Motor neuron (in vitro differentiated cells): Measurements from ENCODE around the gene HEXD. TPM values are rescaled to one million over a fixed set of nuclear protein-coding genes. Genes with fewer than 3 reads are reported as not detected.

Experiments
- ATAC-seq, 8 experiments: fragments of 200-7000 bp; cut with Tn5 transposase; replicated peaks in 6 of 8; 2 replicates each; pipeline ENCODE4 v1.8.0; 2021; ENCODE audit warnings: mild to moderate bottlenecking in 8 of 8, moderate library complexity in 8 of 8
- H3K27ac ChIP-seq, 2 donors: fragments of 250-450 bp; sonication (Bioruptor Pico); 2 replicates each; pipeline ENCODE4 v1.9.0; 2021; ENCODE audit warnings: antibody characterized with exemption in 2 of 2, mild to moderate bottlenecking in 2 of 2, moderate library complexity in 1 of 2
- H3K4me1 ChIP-seq, 2 donors: fragments of 250-450 bp; sonication (Bioruptor Pico); replicated peaks in 1 of 2; 2 replicates each; pipeline ENCODE4 v1.6.1; 2021; ENCODE audit warnings: antibody characterized with exemption in 2 of 2, mild to moderate bottlenecking in 2 of 2, moderate library complexity in 1 of 2
- H3K4me3 ChIP-seq, 5 donors: fragments of 250-450 bp; sonication (Bioruptor Pico); 2 replicates each; pipeline ENCODE4 v1.9.0; 2021; ENCODE audit warnings: antibody characterized with exemption in 5 of 5, mild to moderate bottlenecking in 5 of 5, moderate library complexity in 4 of 5
- WGBS, 10 experiments: fragments of 450-650 bp; shearing (Covaris generic); methylation state at CpG; one replicate each; pipeline ENCODE4 v1.0.0; 2022; 5-methylcytosine and 5-hydroxymethylcytosine counted together
- in situ Hi-C, 9 experiments: fragments of 400-800 bp; cut with MboI; loops; one replicate each; pipeline ENCODE4 v1.15.0; 2021; ENCODE audit warnings: low sequenced_read_pairs in 9 of 9, low pct_unique_long_range_greater_than_20kb in 2 of 9; ENCODE audit not compliant: unreplicated experiment in 9 of 9
- total RNA-seq, 8 experiments: library from RNA; unstranded; fragments of 300-600 nt; gene quantifications; 2 replicates each; pipeline versions ENCODE4 v1.2.3 to v1.2.4, GENCODE V29; 2022

The HEXD gene
- total RNA-seq, 8 experiments from 2014 or later = 10.3 to 33.4 (median 15.3) TPM

DNA sequence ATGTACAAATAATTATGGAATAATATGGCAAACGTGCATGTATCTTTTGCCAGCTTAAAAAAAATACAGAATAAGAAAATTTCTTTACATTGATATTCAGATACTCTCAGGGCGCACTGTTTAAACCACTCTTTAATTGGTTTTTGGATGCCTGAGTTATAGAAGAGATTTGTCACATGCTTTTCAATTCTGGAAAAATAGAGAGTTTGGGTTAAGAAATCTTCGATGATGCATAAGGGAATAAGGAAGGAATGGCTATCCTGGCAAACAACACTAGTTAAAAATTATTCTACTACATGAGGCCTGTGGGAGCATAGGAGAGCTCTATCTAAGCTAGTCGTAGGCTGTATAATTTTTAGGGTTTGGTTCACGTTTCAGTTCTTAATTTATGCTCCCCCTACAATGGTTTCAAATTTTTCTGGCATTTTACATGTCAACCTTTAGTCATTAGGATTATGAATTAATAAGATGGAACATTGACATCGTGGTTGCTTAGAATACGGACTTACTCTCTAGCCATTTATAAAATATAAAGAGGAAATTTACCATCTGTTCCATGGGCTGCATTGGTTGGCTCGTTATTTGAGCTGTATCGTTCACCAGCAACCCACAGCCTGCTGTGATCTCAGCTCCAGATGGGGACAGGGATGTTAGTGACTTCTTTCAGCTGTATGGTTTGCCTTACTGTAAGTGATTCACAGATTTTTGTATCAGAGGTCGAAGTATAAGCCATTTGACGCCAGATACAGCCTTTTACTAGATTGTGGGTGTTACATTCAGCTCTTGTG lies 56.3 kb downstream of the HEXD start:
- in situ Hi-C loops = no loop called here
- no peaks in the 10 kb centered on the region for H3K4me1 ChIP-seq
- no peak overlapping the region for H3K4me3 ChIP-seq
- no peak overlapping the region for H3K27ac ChIP-seq
- 31 to 92% (median 86%) methylated on average over 4 to 11 of the region's 11 CpGs for WGBS, 10 experiments
- ATAC-seq = no peak

- Histone ChIP-seq H3K4me1 (no peaks in the 10 kb centered on the region), H3K27ac (no peak overlapping the region), H3K4me3 (no peak overlapping the region)
- in situ Hi-C loops = no loop called here
- no peak for ATAC-seq
- 79 to 100% (median 98%) methylated on average over 1 to 5 of the region's 8 CpGs; no CpG with 5 or more reads in 2 of the 10 experiments for WGBS, 10 experiments
Measured at GRCh38 chr17:82475458-82475857, 57.3 kb downstream of the HEXD start.

DNA sequence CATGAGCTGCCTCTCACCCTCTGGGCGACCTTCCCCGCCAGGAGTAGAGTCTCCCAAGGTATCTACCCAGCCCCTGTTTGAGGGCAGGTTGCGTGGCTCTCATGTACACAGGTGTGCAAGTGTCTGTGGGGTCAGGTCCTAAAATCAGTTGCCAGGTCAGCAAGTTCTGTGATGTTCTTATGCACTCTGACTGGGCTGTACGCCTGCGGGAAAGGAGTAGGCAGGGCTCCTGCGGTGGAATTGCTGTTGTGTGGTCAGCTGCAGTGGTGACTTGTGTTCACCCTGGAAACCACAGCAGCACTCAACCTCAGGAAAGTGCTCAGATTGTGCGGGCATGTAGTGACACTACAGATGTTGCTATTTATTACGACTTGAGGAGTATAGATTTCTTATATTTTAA lies 59.8 kb downstream of the HEXD start:
- no peak overlapping the region for H3K27ac ChIP-seq
- ATAC-seq = no peak
- WGBS, 10 experiments = 60 to 100% (median 92%) methylated on average over 1 to 7 of the region's 8 CpGs; no CpG with 5 or more reads in 2 of the 10 experiments
- no peaks in the 10 kb centered on the region for H3K4me1 ChIP-seq
- in situ Hi-C loops = no loop called here
- H3K4me3 ChIP-seq = no peak overlapping the region

DNA sequence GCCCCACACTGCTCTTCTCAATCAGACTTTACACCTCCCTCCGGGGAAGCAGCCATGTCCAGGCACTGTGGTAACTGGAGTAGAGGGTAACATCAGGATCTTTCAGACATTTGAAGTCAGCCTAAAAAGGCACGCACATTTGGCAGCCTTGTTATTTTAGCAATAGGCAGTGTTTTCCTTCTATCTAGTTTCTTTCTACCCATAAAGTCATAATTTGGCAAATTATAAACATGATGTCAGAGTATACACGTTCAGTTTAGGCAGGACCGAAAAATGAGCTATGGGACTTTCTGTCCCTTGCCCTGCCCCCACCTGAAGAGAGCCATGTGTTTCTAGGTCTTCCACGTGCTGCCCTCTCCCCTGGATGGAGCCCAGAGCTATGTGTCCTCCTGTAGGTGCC lies 61.5 kb downstream of the HEXD start:
- H3K4me3 ChIP-seq = no peak overlapping the region
- ATAC-seq = no peak
- in situ Hi-C loops = no loop called here
- no peak overlapping the region for H3K27ac ChIP-seq
- H3K4me1 ChIP-seq = no peaks in the 10 kb centered on the region
- WGBS, 10 experiments = 25 to 100% (median 87%) methylated on average over 1 to 5 of the region's 5 CpGs; no CpG with 5 or more reads in 2 of the 10 experiments

DNA sequence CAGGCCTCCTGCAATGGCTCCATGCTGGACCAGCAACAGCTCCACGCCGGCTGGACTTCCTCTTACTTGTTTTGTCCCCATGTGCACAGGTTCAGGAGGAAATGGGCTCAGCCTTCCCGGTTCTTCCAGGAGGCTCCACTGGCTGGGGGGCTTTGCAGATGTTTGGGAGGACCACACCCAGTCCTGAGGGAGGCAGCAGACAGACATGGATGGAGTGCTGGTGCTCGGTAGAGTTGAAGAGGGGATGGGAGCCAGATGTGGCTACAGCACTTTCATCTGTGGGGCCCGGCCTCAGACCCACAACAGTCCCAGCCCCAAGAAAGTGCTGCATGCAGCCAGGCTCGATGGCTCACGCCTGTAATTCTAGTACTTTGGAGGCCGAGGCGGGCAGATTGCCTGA lies 62.2 kb downstream of the HEXD start:
- ATAC-seq = peak in 3 of 8 experiments; percentile 11 to 70 (median 46)
- in situ Hi-C loops = no loop called here
- H3K27ac ChIP-seq = no peak overlapping the region
- WGBS, 10 experiments = 80 to 96% methylated on average over 1 to 5 of the region's 9 CpGs; no CpG with 5 or more reads in 8 of the 10 experiments
- H3K4me1 ChIP-seq = no peaks in the 10 kb centered on the region
- H3K4me3 ChIP-seq = no peak overlapping the region

DNA sequence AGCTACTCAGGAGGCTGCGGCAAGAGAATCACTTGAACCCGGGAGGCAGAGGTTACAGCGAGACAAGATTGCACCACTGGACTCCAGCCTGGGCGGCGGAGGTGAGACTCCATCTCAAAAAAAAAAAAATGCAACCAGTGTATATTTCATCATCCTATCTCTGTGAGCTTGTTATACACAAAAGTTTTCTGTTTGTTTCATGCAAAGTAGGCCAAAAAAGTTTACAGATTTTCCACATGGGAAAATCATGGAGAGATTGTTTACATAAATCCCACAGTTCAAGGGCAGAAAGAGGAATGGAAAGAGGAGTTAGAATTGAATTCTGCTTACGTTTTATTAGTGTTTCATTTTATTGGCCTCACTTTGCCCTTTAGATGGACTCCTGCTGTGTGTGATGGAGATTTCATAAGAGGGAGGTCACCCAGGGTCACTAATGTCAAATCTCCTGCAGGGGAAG lies 65.1 kb downstream of the HEXD start:
- ATAC-seq = no peak

GRCh38 chr17:82483836-82484235 lies 65.7 kb downstream of the HEXD start:
- no peak for ATAC-seq

More for the DNA sequence above, 65.1 kb downstream of the HEXD start:
- 50 to 100% (median 89%) methylated on average over 1 to 5 of the region's 6 CpGs; no CpG with 5 or more reads in 3 of the 10 experiments for WGBS, 10 experiments
- Histone ChIP-seq H3K4me1 (peaks cover 0 to 9% of the 10 kb centered on the region in 2 donors), H3K27ac (no peak overlapping the region), H3K4me3 (no peak overlapping the region)
- in situ Hi-C loops = no loop called here

GRCh38 chr17:82486231-82487094 lies 68.3 kb downstream of the HEXD start:
- no peak overlapping the region for H3K4me3 ChIP-seq
- peaks cover 0 to 11% of the 10 kb centered on the region in 2 donors for H3K4me1 ChIP-seq
- in situ Hi-C loops = no loop called here
- peak overlapping the region in 1 of 2 donors; percentile 61 for H3K27ac ChIP-seq
- WGBS, 10 experiments = 0 to 100% (median 61%) methylated on average over 1 to 6 of the region's 13 CpGs; no CpG with 5 or more reads in 3 of the 10 experiments
- ATAC-seq = peak in 7 of 8 experiments; percentile 9 to 69 (median 32)

More at GRCh38 chr17:82483836-82484235, 65.7 kb downstream of the HEXD start:
- 94 to 100% (median 100%) methylated on average over 2 to 5 of the region's 9 CpGs; no CpG with 5 or more reads in 5 of the 10 experiments for WGBS, 10 experiments
- in situ Hi-C loops = no loop called here
- Histone ChIP-seq H3K4me1 (peaks cover 0 to 9% of the 10 kb centered on the region in 2 donors), H3K4me3 (no peak overlapping the region), H3K27ac (no peak overlapping the region)

GRCh38 chr17:82487910-82488309 lies 69.8 kb downstream of the HEXD start:
- Histone ChIP-seq H3K27ac (no peak overlapping the region), H3K4me1 (peaks cover 0 to 11% of the 10 kb centered on the region in 2 donors), H3K4me3 (no peak overlapping the region)
- WGBS, 10 experiments = 0 to 100% (median 87%) methylated on average over 1 to 3 of the region's 14 CpGs; no CpG with 5 or more reads in 4 of the 10 experiments
- in situ Hi-C loops = no loop called here
- no peak for ATAC-seq

DNA sequence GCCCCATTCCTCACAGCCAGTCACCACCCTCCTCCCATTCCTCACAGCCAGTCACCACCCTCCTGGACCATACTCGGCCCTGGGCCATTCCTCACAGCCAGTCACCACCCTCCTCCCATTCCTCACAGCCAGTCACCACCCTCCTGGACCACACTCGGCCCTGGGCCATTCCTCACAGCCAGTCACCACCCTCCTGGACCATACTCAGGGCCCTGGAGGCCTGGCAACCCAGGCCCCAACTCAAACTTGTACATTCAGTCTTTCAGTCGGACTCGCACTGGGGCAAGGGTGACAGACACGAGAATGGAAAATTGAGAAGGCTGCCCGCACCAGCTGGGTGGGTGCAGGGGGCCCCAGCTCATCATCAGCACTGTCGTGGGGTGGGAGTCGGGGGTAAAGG lies 71.0 kb downstream of the HEXD start:
- no peak overlapping the region for H3K27ac ChIP-seq
- in situ Hi-C loops = no loop called here
- H3K4me1 ChIP-seq = peaks cover 0 to 11% of the 10 kb centered on the region in 2 donors
- peak; percentile 34 to 78 (median 69) for ATAC-seq
- H3K4me3 ChIP-seq = no peak overlapping the region
- 0 to 78% (median 20%) methylated on average over 1 to 7 of the region's 8 CpGs; no CpG with 5 or more reads in 3 of the 10 experiments for WGBS, 10 experiments

GRCh38 chr17:82489851-82490511 lies 71.8 kb downstream of the HEXD start:
- no peak overlapping the region for H3K4me3 ChIP-seq
- H3K27ac ChIP-seq = no peak overlapping the region
- peaks cover 0 to 14% of the 10 kb centered on the region in 2 donors for H3K4me1 ChIP-seq
- 80 to 100% (median 92%) methylated on average over 3 to 8 of the region's 21 CpGs; no CpG with 5 or more reads in 4 of the 10 experiments for whole genome bisulfite sequencing, 10 experiments
- ATAC-seq = no peak
- in situ Hi-C loops = no loop called here

DNA sequence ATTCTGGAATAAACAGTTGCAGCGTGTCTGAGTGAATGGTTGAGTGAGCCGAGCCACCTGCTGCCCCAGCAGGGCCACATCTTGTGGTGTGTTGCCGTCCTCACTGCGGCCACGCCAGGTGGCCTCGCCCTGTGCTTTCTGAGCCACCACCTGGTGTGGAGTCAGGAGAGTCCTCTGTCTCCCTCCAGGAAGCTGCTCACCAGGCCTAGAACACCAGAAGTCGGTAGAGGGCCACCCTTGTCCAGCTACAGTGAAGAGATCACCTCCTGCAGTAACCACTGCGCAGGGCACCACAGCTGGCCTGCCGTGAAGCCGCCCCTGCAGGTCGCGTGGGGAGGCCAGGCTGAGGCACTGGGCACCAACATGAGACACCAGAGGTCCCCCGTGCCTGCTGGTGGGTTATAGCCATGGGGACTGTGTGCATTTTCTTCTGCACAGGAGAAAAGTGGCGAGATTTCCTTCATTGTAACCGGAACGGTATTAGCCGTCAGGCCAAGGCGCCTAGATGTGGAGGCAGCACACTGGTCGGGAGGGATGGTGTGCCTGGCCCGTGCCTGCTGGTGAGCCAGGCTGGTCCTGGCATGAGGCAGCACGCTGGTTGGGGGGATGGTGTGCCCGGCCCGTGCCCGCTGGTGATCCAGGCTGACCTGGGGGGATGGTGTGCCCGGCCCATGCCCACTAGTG lies 72.5 kb downstream of the HEXD start:
- WGBS, 10 experiments = 60 to 93% (median 82%) methylated on average over 1 to 4 of the region's 25 CpGs; no CpG with 5 or more reads in 6 of the 10 experiments
- ATAC-seq = no peak
- no peak overlapping the region for H3K27ac ChIP-seq

More for the DNA sequence above, 72.5 kb downstream of the HEXD start:
- Histone ChIP-seq H3K4me1 (peaks cover 0 to 14% of the 10 kb centered on the region in 2 donors), H3K4me3 (no peak overlapping the region)
- in situ Hi-C loops = no loop called here
